Measurements from ENCODE around the gene SLC23A3.

GRCh38 chr2:219131744-219132143, 38.1 kb downstream of the SLC23A3 start:
- no peak for TF ChIP-seq CTCF (IDR thresholded peaks at IDR 0.05)
- no peak for TF ChIP-seq EP300 (IDR thresholded peaks at IDR 0.05; ENCODE audit: low read depth)
- no peak for TF ChIP-seq POLR2A (IDR thresholded peaks at IDR 0.05)
